Glutamatergic neuron (in vitro differentiated cells): ENCODE results near the gene EIF3K. TPM values are rescaled to one million over a fixed set of nuclear protein-coding genes. Genes with fewer than 3 reads are reported as not detected.
"Not testable (repeated sequence)": the region's sequence is repeated elsewhere in the genome, so short reads cannot be mapped to it uniquely, and the experiment has no call there.

Source experiments
- DNase-seq: peaks from one replicate; pipeline ENCODE4 v3.0.0; 2022
- H3K27ac Mint-ChIP-seq: one replicate; pipeline ENCODE4 v1.8.0; 2020; ENCODE audit warnings: mild to moderate bottlenecking, mixed read lengths, inconsistent platforms; ENCODE audit not compliant: unreplicated experiment
- H3K27me3 Mint-ChIP-seq: one replicate; pipeline ENCODE4 v1.8.0; 2020; ENCODE audit warnings: mild to moderate bottlenecking, moderate library complexity, mixed read lengths, inconsistent platforms; ENCODE audit not compliant: unreplicated experiment
- H3K36me3 Mint-ChIP-seq: one replicate; pipeline ENCODE4 v1.8.0; 2020; ENCODE audit warnings: mild to moderate bottlenecking, mixed read lengths, inconsistent platforms; ENCODE audit not compliant: unreplicated experiment
- H3K4me1 Mint-ChIP-seq: one replicate; pipeline ENCODE4 v1.8.0; 2020; ENCODE audit warnings: mild to moderate bottlenecking, low read depth, mixed read lengths, inconsistent platforms; ENCODE audit not compliant: unreplicated experiment
- H3K4me3 Mint-ChIP-seq: one replicate; pipeline ENCODE4 v1.8.0; 2020; ENCODE audit warnings: mild to moderate bottlenecking, mixed read lengths, inconsistent platforms; ENCODE audit not compliant: unreplicated experiment
- H3K9me3 Mint-ChIP-seq: one replicate; pipeline ENCODE4 v1.8.0; 2020; ENCODE audit warnings: mild to moderate bottlenecking, moderate library complexity, mixed read lengths, inconsistent platforms; ENCODE audit not compliant: unreplicated experiment
- total RNA-seq: library from RNA; stranded (reverse); fragmentation: NEBNext Ultra II Directional; extraction: Animal tissue kit (Norgen Biotek cat#: 25700); gene quantifications from one replicate; pipeline ENCODE4 v1.2.1, GENCODE V29; 2021; ENCODE audit not compliant: unreplicated experiment
- TF ChIP-seq, protein P1 (sequence below): fragments of 200-600 bp; sonication (generic); IDR thresholded peaks from one replicate; pipeline ENCODE4 v1.5.0; 2021; ENCODE audit not compliant: partially characterized antibody, unreplicated experiment

Gene EIF3K
- total RNA-seq, 1 donor from 2014 or later, result 247 TPM

DNA sequence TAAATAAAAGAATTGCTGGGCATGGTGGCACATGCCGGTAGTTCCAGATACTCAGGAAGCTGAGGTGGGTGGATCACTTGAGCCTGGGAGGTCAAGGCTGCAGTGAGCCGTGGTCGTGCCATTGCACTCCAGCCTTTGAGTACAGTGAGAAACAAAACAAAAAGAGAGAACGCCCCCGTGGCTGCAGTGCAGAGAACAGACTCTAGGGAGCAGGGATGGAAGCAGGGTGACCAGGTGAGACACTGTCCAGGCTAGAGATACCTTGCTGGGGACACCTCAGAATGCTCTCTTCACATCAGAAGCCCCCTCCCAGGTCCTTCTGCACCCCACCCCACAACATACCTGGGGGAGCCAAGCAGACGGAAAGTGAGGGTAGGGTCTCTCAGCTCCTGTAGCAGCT lies 26.0 kb upstream of the EIF3K start:
- H3K4me1 Mint-ChIP-seq, result no peaks in the 10 kb centered on the region
- H3K9me3 Mint-ChIP-seq, result peaks cover 1% of the 10 kb centered on the region
- H3K36me3 Mint-ChIP-seq, result no peaks in the 10 kb centered on the region
- TF ChIP-seq, protein P1, sequence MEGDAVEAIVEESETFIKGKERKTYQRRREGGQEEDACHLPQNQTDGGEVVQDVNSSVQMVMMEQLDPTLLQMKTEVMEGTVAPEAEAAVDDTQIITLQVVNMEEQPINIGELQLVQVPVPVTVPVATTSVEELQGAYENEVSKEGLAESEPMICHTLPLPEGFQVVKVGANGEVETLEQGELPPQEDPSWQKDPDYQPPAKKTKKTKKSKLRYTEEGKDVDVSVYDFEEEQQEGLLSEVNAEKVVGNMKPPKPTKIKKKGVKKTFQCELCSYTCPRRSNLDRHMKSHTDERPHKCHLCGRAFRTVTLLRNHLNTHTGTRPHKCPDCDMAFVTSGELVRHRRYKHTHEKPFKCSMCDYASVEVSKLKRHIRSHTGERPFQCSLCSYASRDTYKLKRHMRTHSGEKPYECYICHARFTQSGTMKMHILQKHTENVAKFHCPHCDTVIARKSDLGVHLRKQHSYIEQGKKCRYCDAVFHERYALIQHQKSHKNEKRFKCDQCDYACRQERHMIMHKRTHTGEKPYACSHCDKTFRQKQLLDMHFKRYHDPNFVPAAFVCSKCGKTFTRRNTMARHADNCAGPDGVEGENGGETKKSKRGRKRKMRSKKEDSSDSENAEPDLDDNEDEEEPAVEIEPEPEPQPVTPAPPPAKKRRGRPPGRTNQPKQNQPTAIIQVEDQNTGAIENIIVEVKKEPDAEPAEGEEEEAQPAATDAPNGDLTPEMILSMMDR, result no peak
- peaks cover 4% of the 10 kb centered on the region for H3K27me3 Mint-ChIP-seq
- no peak overlapping the region for H3K4me3 Mint-ChIP-seq
- DNase-seq, result no peak
- no peak overlapping the region for H3K27ac Mint-ChIP-seq

GRCh38 chr19:38596057-38596981 lies 22.7 kb upstream of the EIF3K start:
- Mint-ChIP-seq H3K4me1 (no peaks in the 10 kb centered on the region), H3K4me3 (peak overlapping the region; percentile 83), H3K9me3 (peaks cover 2% of the 10 kb centered on the region), H3K27me3 (peaks cover 4% of the 10 kb centered on the region), H3K27ac (no peak overlapping the region), H3K36me3 (no peaks in the 10 kb centered on the region)
- TF ChIP-seq, protein P1, result no peak
- peak; percentile 80 for DNase-seq

GRCh38 chr19:38597075-38597474 lies 21.9 kb upstream of the EIF3K start:
- peaks cover 3% of the 10 kb centered on the region for H3K9me3 Mint-ChIP-seq
- TF ChIP-seq, protein P1, result no peak
- no peak for DNase-seq
- no peaks in the 10 kb centered on the region for H3K36me3 Mint-ChIP-seq
- H3K4me1 Mint-ChIP-seq, result no peaks in the 10 kb centered on the region
- H3K27ac Mint-ChIP-seq, result no peak overlapping the region
- no peak overlapping the region for H3K4me3 Mint-ChIP-seq
- peaks cover 4% of the 10 kb centered on the region for H3K27me3 Mint-ChIP-seq

DNA sequence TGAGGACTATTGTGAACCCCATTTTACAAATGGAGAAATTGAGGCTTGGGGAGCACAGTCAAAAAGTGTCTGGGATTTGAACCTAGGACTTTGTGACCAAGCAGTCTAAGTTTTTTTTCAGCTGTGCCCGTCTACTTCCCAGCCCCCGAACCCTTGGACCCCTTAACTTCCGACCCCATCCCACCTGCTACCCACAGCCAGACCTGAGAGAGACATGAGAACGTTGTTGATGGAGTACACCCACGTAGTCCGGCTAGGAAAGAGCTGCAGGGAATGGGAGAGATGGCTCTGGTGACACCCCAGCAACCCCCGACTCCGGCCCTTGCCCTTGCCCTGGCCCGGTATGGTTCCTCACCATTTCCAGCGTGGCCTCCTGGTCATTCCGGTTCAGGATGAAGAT lies 19.3 kb upstream of the EIF3K start:
- no peak overlapping the region for H3K27ac Mint-ChIP-seq
- no peaks in the 10 kb centered on the region for H3K4me1 Mint-ChIP-seq
- H3K27me3 Mint-ChIP-seq, result peaks cover 1% of the 10 kb centered on the region
- H3K36me3 Mint-ChIP-seq, result no peaks in the 10 kb centered on the region
- H3K4me3 Mint-ChIP-seq, result no peak overlapping the region
- no peak for DNase-seq
- TF ChIP-seq, protein P1, result no peak
- H3K9me3 Mint-ChIP-seq, result peaks cover 3% of the 10 kb centered on the region

DNA sequence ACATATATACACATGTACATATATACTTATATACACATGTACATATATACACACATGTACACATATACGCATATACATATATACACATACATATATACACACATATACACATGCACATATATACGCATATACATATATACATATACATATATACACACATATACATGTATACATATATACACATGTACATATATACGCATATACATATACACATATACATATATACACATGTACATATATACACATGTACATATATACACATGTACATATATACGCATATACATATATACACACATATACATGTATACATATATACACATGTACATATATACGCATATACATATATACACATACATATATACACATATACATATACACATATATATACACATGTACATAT lies 16.1 kb upstream of the EIF3K start:
- DNase-seq, H3K9me3 Mint-ChIP-seq, H3K4me3 Mint-ChIP-seq: not testable (repeated sequence)

More for the DNA sequence above, 16.1 kb upstream of the EIF3K start:
- H3K4me1 Mint-ChIP-seq, H3K27me3 Mint-ChIP-seq, H3K27ac Mint-ChIP-seq, H3K36me3 Mint-ChIP-seq: not testable (repeated sequence)
